GM19240 (cell line): ENCODE measurements around the gene ALDH18A1.
"Not testable (repeated sequence)": the region's sequence is repeated elsewhere in the genome, so short reads cannot be mapped to it uniquely, and the experiment has no call there.

Experiments used
- DNase-seq: peaks from one replicate; pipeline ENCODE4 v3.0.0; 2011; ENCODE audit warnings: low spot score; ENCODE audit not compliant: insufficient read length

Gene ALDH18A1

DNA sequence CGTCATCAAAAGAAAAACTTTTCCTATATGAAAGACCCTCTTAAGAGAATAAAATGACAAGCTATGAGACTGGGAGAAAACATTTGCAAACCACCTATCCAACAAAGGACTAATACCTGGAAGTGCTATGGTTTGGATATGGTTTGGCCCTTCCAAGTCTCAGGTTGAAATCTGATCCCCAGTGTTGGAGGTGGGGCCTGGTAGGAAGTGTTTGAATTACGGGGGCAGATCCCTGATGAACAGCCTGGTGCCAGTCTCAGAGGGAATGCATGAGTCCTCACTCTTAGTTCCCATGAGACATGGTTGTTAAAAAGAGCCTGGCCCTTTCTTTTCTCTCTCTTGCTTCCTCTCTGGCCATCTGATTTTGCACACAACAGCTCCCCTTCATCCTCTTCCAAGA lies 6.3 kb downstream of the ALDH18A1 start:
- DNase-seq, result no peak

DNA sequence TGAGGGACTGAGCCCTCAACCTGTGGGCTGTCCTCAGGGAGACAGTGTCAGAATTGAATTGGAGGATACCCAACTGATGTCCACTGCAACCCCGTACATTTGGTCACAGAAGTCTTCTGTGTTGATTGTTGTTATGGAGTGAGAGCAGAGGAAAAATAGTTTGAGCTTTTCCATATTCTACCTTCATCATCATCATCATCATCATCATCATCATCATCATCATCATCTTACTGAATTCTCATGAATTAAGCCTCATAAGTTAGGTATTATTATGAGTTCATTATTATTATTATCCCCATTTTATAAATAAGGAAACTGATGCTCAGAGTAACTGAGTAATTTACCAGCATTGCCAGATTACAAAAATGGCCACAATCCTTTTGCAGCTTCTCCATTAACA lies 8.4 kb downstream of the ALDH18A1 start:
- DNase-seq, result no peak

GRCh38 chr10:95646160-95646559 lies 10.4 kb downstream of the ALDH18A1 start:
- no peak for DNase-seq

DNA sequence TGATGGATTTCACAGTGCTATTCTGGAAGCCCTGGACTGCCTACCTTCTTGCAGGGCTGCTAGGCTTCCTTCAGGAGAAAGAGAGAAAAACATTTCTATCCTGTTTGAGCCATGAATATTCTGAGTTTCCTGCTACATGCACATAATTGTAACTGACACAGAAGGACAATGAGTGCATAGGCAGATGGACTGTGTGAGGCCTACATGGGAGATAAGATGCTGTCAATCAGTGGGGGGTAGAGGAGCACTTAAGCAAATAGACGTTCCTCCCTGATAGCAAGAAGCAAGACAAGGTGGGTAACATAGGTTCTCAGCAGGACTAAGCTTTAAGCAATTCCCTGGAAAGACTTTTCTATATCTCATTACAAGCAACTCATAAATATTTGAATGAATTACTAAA lies 11.6 kb downstream of the ALDH18A1 start:
- no peak for DNase-seq

DNA sequence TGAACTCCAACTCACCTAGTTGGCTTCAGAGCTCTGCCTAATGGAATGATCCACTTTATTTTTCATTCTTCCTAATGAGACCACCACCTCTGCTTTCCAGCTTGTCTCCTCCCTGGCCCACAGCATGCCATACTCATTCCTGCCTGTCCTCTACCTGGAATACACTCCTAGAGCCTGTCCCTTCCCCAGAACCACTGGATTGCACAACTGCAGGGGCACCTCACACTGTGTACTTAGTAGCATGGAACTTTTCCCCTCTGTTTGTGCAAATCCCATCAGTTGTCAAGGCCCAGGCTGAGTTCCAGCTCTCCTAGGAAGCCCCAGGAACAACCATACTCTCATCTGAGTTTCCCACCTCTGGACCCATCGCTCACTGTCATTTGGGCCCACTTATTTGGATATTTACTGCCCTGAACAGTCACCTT lies 15.6 kb downstream of the ALDH18A1 start:
- DNase-seq, result no peak

- DNase-seq, result no peak
Observed at GRCh38 chr10:95637911-95638310, 18.6 kb downstream of the ALDH18A1 start.

DNA sequence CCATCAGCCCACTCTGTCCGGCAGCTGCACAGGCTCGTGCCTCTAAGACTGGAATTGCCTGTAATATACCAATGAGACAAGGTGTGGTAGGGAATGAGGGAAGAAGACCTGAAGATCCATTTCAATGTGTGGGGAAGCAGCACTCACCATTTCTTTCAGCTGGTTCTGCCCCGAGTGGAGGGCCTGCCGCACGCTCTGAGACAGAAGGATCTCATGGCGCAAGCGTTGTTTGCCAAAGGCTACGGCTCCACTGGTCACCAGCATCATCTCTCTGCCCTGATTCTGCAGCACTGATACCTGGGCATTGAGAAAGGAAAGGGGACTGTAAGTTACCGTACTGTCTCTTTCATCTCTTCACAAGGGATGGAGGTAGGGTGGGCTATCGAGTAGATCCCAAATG lies 19.4 kb downstream of the ALDH18A1 start:
- no peak for DNase-seq

- no peak for DNase-seq
Observed at GRCh38 chr10:95635319-95635733, 21.2 kb downstream of the ALDH18A1 start.

DNA sequence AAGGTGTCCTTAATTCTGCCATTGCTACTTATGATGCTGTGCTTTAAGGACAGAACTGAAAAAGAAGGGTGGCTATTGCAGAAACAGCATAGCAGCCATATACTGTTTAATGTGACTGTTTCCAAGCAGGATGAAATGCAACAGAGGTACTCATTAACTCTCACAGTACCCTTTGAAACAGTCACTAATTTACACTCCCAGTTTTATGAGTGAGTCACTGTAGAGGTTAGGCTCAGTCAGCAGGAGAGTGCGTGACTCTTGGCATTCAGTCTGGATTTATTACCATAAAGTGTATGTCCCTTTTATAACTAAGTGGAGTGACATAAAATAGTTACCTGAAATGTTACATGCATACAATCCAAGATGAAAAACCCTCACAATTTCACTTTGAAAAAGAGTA lies 27.7 kb downstream of the ALDH18A1 start:
- no peak for DNase-seq

DNA sequence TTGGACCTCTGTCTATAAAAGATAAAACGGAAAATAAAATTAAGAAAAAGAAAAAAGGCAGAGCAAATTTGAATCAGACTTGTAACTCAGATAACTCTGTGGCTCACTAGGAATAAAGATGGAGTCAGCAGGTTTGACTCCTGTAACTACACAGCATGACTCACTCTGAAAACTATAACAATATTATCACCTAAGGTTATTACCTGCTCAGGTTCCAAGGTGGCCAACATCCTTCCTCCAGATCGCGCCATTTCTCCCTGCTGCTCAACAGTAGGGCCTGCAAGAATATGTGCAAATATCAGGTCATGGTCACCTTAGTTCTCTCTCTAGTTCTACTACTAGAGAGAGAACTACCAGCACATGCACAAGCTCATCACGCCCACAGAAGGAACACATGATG lies 30.0 kb downstream of the ALDH18A1 start:
- DNase-seq, result no peak

DNA sequence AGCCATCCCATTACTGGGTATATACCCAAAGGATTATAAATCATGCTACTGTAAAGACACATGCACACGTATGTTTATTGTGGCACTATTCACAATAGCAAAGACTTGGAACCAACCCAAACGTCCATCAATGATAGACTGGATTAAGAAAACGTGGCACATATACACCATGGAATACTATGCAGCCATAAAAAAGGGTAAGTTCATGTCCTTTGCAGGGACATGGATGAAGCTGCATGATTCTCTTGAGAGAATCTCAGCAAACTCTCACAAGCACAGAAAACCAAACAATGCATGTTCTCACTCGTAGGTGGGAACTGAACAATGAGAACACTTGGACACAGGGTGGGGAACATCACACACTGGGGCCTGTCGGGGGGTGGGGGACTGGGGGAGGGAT lies 36.1 kb downstream of the ALDH18A1 start:
- not testable (repeated sequence) for DNase-seq

GRCh38 chr10:95618101-95618500 lies 38.4 kb downstream of the ALDH18A1 start:
- DNase-seq, result no peak

- DNase-seq, result no peak
Observed at GRCh38 chr10:95616446-95616845, 40.1 kb downstream of the ALDH18A1 start.

DNA sequence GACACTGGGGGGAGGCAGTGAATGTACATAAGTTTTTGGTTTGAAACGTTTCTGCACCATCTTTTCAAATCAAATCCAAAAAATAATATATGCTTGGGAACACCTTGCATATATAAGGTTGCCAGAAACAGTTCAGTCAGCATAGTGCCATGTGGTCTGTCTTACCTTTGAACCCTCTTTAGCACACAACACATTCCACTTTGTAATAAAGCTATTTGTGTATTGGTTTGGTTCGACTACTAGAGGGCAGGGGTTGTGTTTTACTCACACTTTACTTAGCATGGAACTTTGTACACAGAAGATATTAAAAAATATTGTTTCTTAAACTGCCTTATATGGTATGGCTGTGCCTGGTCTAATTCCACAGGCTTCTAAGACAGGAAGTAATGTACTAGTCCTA lies 43.2 kb downstream of the ALDH18A1 start:
- no peak for DNase-seq

- no peak for DNase-seq
Observed at GRCh38 chr10:95610727-95611126, 45.8 kb downstream of the ALDH18A1 start.

- DNase-seq, result no peak
Observed at GRCh38 chr10:95606922-95607321, 49.6 kb downstream of the ALDH18A1 start.

DNA sequence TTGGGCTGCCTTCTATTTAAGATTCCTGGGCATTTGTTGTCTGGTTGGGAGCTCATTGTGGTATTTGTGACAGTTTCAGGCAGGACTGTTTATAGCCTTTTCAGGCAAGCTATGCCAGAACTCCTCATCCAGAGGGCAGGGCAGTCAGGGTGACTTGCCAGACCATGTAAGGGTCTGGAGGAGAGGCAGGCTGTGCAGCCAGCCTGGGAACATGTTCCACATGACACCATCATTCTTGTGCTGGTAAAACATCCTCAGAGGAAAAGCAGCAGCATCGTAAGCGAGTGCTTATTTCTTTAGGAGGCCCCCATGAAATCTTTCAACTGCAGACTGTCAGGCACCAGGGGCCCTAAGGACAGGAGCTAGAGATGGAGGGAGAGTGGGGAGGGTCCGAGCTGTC lies 51.3 kb downstream of the ALDH18A1 start:
- no peak for DNase-seq

GRCh38 chr10:95604630-95605029 lies 51.9 kb downstream of the ALDH18A1 start:
- no peak for DNase-seq

GRCh38 chr10:95602382-95602781 lies 54.1 kb downstream of the ALDH18A1 start:
- DNase-seq, result no peak

- peak; percentile 48 for DNase-seq
Observed at GRCh38 chr10:95601116-95601719, 55.3 kb downstream of the ALDH18A1 start.

- no peak for DNase-seq
Observed at GRCh38 chr10:95600158-95600557, 56.4 kb downstream of the ALDH18A1 start.

GRCh38 chr10:95597788-95598187 lies 58.7 kb downstream of the ALDH18A1 start:
- no peak for DNase-seq

DNA sequence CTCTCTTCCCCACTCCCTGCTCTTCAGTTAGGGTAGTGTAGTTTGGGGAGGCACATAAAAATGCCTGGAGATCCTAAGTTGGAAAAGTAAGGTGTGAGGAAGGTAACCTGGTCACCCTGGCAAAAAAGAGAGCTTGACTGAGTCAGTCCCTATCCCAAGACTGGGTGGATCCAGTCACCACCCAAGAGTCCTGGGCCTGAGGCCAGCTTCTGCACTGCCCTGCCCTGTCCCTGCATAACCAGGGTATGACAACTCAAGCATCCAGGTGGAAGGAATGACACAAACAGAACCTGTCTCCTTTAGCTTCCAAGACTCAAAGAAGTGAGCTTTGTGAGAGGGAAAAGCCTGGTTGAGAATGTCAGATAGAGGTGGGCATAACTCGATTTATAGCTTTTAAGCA lies 68.5 kb downstream of the ALDH18A1 start:
- DNase-seq, result no peak
